ENCODE data around the gene VASP. TPM values are rescaled to one million over a fixed set of nuclear protein-coding genes. Genes with fewer than 3 reads are reported as not detected.

The VASP gene
- total and polyA plus RNA-seq, 7 donors, result 13.5 to 76.3 (median 22.7) TPM

- peak; percentile 37 to 62 for DNase-seq
- Histone ChIP-seq H3K27ac (peak overlapping the region; percentile 55), H3K9me3 (no peaks in the 10 kb centered on the region), H3K27me3 (ENCODE audit: insufficient read depth in 3 of 3, low read length in 2 of 3) (no peaks in the 10 kb centered on the region), H3K4me1 (peaks cover 15% of the 10 kb centered on the region), H3K4me3 (no peak overlapping the region), H3K36me3 (ENCODE audit: insufficient read depth in 1 of 2, low read depth in 1 of 2) (peaks cover 2 to 25% of the 10 kb centered on the region in 2 donors)
- TF ChIP-seq CTCF (IDR thresholded peaks at IDR 0.05), result no peak
- WGBS, 3 donors, result 72 to 83% (median 78%) methylated on average over 10 of the region's 10 CpGs
- ATAC-seq, result peak in 3 of 4 donors; percentile 24 to 42 (median 28)
- intact Hi-C loops (cut with DNase I), result no loop called here
These were observed 7.9 kb downstream of the VASP start for GRCh38 chr19:45515081-45515624.

GRCh38 chr19:45515807-45516401 lies 8.6 kb downstream of the VASP start:
- no peak overlapping the region for H3K27ac ChIP-seq
- H3K27me3 ChIP-seq (ENCODE audit: insufficient read depth in 3 of 3, low read length in 2 of 3), result no peaks in the 10 kb centered on the region
- H3K4me1 ChIP-seq, result peaks cover 15% of the 10 kb centered on the region
- H3K9me3 ChIP-seq, result no peaks in the 10 kb centered on the region
- peaks cover 4 to 33% of the 10 kb centered on the region in 2 donors for H3K36me3 ChIP-seq (ENCODE audit: insufficient read depth in 1 of 2, low read depth in 1 of 2)
- ATAC-seq, result peak in 2 of 4 donors; percentile 6 to 26
- intact Hi-C loops (cut with DNase I), result no loop called here
- DNase-seq, result no peak
- H3K4me3 ChIP-seq, result no peak overlapping the region
- TF ChIP-seq CTCF (IDR thresholded peaks at IDR 0.05), result no peak
- WGBS, 3 donors, result 74 to 82% (median 78%) methylated on average over 9 of the region's 9 CpGs

GRCh38 chr19:45517238-45517637 lies 10.0 kb downstream of the VASP start:
- no peak for TF ChIP-seq CTCF (IDR thresholded peaks at IDR 0.05)
- Histone ChIP-seq H3K36me3 (ENCODE audit: insufficient read depth in 1 of 2, low read depth in 1 of 2) (peaks cover 6 to 45% of the 10 kb centered on the region in 2 donors), H3K27ac (no peak overlapping the region), H3K27me3 (ENCODE audit: insufficient read depth in 3 of 3, low read length in 2 of 3) (no peaks in the 10 kb centered on the region), H3K4me3 (no peak overlapping the region), H3K4me1 (peaks cover 7% of the 10 kb centered on the region), H3K9me3 (no peaks in the 10 kb centered on the region)
- DNase-seq (peak in 1 of 2 donors; percentile 3), ATAC-seq (no peak)
- intact Hi-C loops (cut with DNase I), result no loop called here
- 60 to 67% (median 64%) methylated on average over 7 of the region's 7 CpGs for WGBS, 3 donors

- Histone ChIP-seq H3K4me1 (peaks cover 7% of the 10 kb centered on the region), H3K27ac (no peak overlapping the region), H3K36me3 (ENCODE audit: insufficient read depth in 1 of 2, low read depth in 1 of 2) (peaks cover 8 to 50% of the 10 kb centered on the region in 2 donors), H3K27me3 (ENCODE audit: insufficient read depth in 3 of 3, low read length in 2 of 3) (no peaks in the 10 kb centered on the region), H3K4me3 (no peak overlapping the region), H3K9me3 (no peaks in the 10 kb centered on the region)
- ATAC-seq, result no peak
- intact Hi-C loops (cut with DNase I), result no loop called here
- no peak for TF ChIP-seq CTCF (IDR thresholded peaks at IDR 0.05)
- WGBS, 3 donors, result 78 to 82% (median 81%) methylated on average over 50 of the region's 50 CpGs
- DNase-seq, result peak in 1 of 2 donors; percentile 8
These were observed 10.6 kb downstream of the VASP start for GRCh38 chr19:45517641-45518468.

Data from psoas muscle (tissue), 8 donors.